ENCODE measurements around the gene PRCC. TPM values are rescaled to one million over a fixed set of nuclear protein-coding genes. Genes with fewer than 3 reads are reported as not detected.

PRCC gene
- polyA plus RNA-seq, 4 donors: 45.2 to 56.7 (median 52.8) TPM

GRCh38 chr1:156840186-156840897, 73.0 kb downstream of the PRCC start:
- DNase-seq: no peak
- H3K4me1 ChIP-seq (ENCODE audit: control insufficient read depth in 3 of 3, insufficient read depth in 2 of 3, low read depth in 1 of 3, low read length in 2 of 3): peaks cover 0 to 7% (median 0%) of the 10 kb centered on the region in 3 donors
- no peaks in the 10 kb centered on the region for H3K36me3 ChIP-seq (ENCODE audit: control insufficient read depth in 3 of 3, insufficient read depth in 2 of 3, low read depth in 1 of 3, low read length in 3 of 3)
- H3K27me3 ChIP-seq (ENCODE audit: control insufficient read depth in 3 of 3, insufficient read depth in 3 of 3, low read length in 3 of 3): peaks cover 0 to 76% (median 34%) of the 10 kb centered on the region in 3 donors
- FAIRE-seq: no peak
- 31 to 57% (median 44%) methylated on average over 8 of the region's 8 CpGs for WGBS, 3 donors
- no peak overlapping the region for H3K4me3 ChIP-seq (ENCODE audit: low read depth in 1 of 3, low read length in 3 of 3)
- no peak overlapping the region for H3K27ac ChIP-seq (ENCODE audit: low read depth in 1 of 3, low read length in 2 of 3)
- no peaks in the 10 kb centered on the region for H3K9me3 ChIP-seq (ENCODE audit: control insufficient read depth in 2 of 2, insufficient read depth in 1 of 2, low read depth in 1 of 2, low read length in 1 of 2)

GRCh38 chr1:156840898-156841279, 73.6 kb downstream of the PRCC start:
- DNase-seq (no peak), FAIRE-seq (no peak)
- H3K4me1 ChIP-seq (ENCODE audit: control insufficient read depth in 3 of 3, insufficient read depth in 2 of 3, low read depth in 1 of 3, low read length in 2 of 3): peaks cover 0 to 8% (median 0%) of the 10 kb centered on the region in 3 donors
- peaks cover 0 to 78% (median 38%) of the 10 kb centered on the region in 3 donors for H3K27me3 ChIP-seq (ENCODE audit: control insufficient read depth in 3 of 3, insufficient read depth in 3 of 3, low read length in 3 of 3)
- no peaks in the 10 kb centered on the region for H3K36me3 ChIP-seq (ENCODE audit: control insufficient read depth in 3 of 3, insufficient read depth in 2 of 3, low read depth in 1 of 3, low read length in 3 of 3)
- no peaks in the 10 kb centered on the region for H3K9me3 ChIP-seq (ENCODE audit: control insufficient read depth in 2 of 2, insufficient read depth in 1 of 2, low read depth in 1 of 2, low read length in 1 of 2)
- H3K27ac ChIP-seq (ENCODE audit: low read depth in 1 of 3, low read length in 2 of 3): no peak overlapping the region
- WGBS, 3 donors: 52 to 64% (median 64%) methylated on average over 13 to 14 of the region's 14 CpGs
- no peak overlapping the region for H3K4me3 ChIP-seq (ENCODE audit: low read depth in 1 of 3, low read length in 3 of 3)

DNA sequence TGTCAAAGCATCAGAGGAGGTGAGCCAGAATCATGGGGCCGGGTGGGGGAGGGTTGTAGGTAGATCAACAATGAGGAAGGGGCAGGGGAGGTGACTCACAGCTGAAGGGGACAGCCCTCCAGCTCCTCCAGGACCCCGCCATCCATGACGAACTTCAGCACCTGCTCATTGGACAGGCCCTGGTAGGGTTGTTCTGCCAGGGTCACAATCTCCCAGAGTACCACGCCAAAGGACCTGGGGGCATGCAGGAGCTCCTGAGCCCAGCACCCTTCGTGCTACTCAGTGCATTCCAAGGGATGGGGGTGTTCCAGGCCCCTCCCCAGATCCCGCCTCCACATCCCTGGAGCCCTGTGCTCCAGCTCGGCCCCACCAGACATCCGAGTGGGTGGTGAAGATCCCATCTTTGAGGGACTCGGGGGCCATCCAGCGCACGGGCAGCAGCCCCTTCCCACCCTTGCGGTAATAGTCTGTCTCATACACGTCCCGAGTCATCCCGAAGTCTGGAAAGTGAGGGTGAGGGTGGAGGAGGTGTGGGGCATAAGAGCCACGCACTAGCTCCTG, 74.0 kb downstream of the PRCC start:
- no peak for DNase-seq
- no peaks in the 10 kb centered on the region for H3K9me3 ChIP-seq (ENCODE audit: control insufficient read depth in 2 of 2, insufficient read depth in 1 of 2, low read depth in 1 of 2, low read length in 1 of 2)
- peaks cover 1 to 79% (median 41%) of the 10 kb centered on the region in 3 donors for H3K27me3 ChIP-seq (ENCODE audit: control insufficient read depth in 3 of 3, insufficient read depth in 3 of 3, low read length in 3 of 3)
- H3K4me3 ChIP-seq (ENCODE audit: low read depth in 1 of 3, low read length in 3 of 3): no peak overlapping the region
- FAIRE-seq: no peak
- H3K4me1 ChIP-seq (ENCODE audit: control insufficient read depth in 3 of 3, insufficient read depth in 2 of 3, low read depth in 1 of 3, low read length in 2 of 3): peaks cover 0 to 8% (median 0%) of the 10 kb centered on the region in 3 donors
- no peaks in the 10 kb centered on the region for H3K36me3 ChIP-seq (ENCODE audit: control insufficient read depth in 3 of 3, insufficient read depth in 2 of 3, low read depth in 1 of 3, low read length in 3 of 3)
- no peak overlapping the region for H3K27ac ChIP-seq (ENCODE audit: low read depth in 1 of 3, low read length in 2 of 3)
- WGBS, 3 donors: 62 to 80% (median 78%) methylated on average over 16 of the region's 16 CpGs

GRCh38 chr1:156842618-156843300, 75.4 kb downstream of the PRCC start:
- Histone ChIP-seq H3K9me3 (ENCODE audit: control insufficient read depth in 2 of 2, insufficient read depth in 1 of 2, low read depth in 1 of 2, low read length in 1 of 2) (no peaks in the 10 kb centered on the region), H3K36me3 (ENCODE audit: control insufficient read depth in 3 of 3, insufficient read depth in 2 of 3, low read depth in 1 of 3, low read length in 3 of 3) (no peaks in the 10 kb centered on the region), H3K27me3 (ENCODE audit: control insufficient read depth in 3 of 3, insufficient read depth in 3 of 3, low read length in 3 of 3) (peaks cover 5 to 88% (median 41%) of the 10 kb centered on the region in 3 donors), H3K4me3 (ENCODE audit: low read depth in 1 of 3, low read length in 3 of 3) (no peak overlapping the region), H3K4me1 (ENCODE audit: control insufficient read depth in 3 of 3, insufficient read depth in 2 of 3, low read depth in 1 of 3, low read length in 2 of 3) (peaks cover 0 to 8% (median 0%) of the 10 kb centered on the region in 3 donors), H3K27ac (ENCODE audit: low read depth in 1 of 3, low read length in 2 of 3) (no peak overlapping the region)
- no peak for FAIRE-seq
- DNase-seq: no peak
- WGBS, 3 donors: 65 to 77% (median 77%) methylated on average over 9 of the region's 9 CpGs

GRCh38 chr1:156844102-156844501, 76.8 kb downstream of the PRCC start:
- FAIRE-seq: no peak
- 35 to 47% (median 37%) methylated on average over 6 of the region's 6 CpGs for WGBS, 3 donors
- H3K27me3 ChIP-seq (ENCODE audit: control insufficient read depth in 3 of 3, insufficient read depth in 3 of 3, low read length in 3 of 3): peaks cover 5 to 97% (median 43%) of the 10 kb centered on the region in 3 donors

DNA sequence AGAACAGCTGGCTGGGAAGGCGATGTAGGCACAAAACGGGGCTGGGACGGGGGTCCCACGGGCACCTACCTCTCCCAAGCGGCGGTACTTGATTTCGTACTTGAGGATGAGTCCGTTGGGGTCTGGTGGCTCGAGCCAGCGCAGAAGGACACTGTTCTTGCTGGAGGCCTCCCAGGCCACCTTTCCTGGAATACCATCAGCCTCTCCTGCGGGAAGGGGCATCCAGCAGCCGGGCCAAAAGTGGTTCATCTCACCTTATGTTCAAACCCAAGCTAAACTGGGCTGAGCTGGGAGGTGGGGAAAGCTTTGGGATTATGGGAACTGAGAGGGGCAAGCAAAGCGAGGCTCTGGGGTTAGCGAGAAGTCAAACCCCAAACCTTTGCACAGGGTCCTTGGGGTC, 77.3 kb downstream of the PRCC start:
- Histone ChIP-seq H3K36me3 (ENCODE audit: control insufficient read depth in 3 of 3, insufficient read depth in 2 of 3, low read depth in 1 of 3, low read length in 3 of 3) (no peaks in the 10 kb centered on the region), H3K27ac (ENCODE audit: low read depth in 1 of 3, low read length in 2 of 3) (no peak overlapping the region), H3K9me3 (ENCODE audit: control insufficient read depth in 2 of 2, insufficient read depth in 1 of 2, low read depth in 1 of 2, low read length in 1 of 2) (no peaks in the 10 kb centered on the region), H3K4me3 (ENCODE audit: low read depth in 1 of 3, low read length in 3 of 3) (no peak overlapping the region), H3K27me3 (ENCODE audit: control insufficient read depth in 3 of 3, insufficient read depth in 3 of 3, low read length in 3 of 3) (peaks cover 5 to 95% (median 43%) of the 10 kb centered on the region in 3 donors), H3K4me1 (ENCODE audit: control insufficient read depth in 3 of 3, insufficient read depth in 2 of 3, low read depth in 1 of 3, low read length in 2 of 3) (peaks cover 0 to 11% (median 0%) of the 10 kb centered on the region in 3 donors)
- 25 to 29% (median 28%) methylated on average over 14 of the region's 14 CpGs for WGBS, 3 donors
- no peak for DNase-seq
- no peak for FAIRE-seq

More at GRCh38 chr1:156844102-156844501, 76.8 kb downstream of the PRCC start:
- no peaks in the 10 kb centered on the region for H3K9me3 ChIP-seq (ENCODE audit: control insufficient read depth in 2 of 2, insufficient read depth in 1 of 2, low read depth in 1 of 2, low read length in 1 of 2)
- no peak overlapping the region for H3K27ac ChIP-seq (ENCODE audit: low read depth in 1 of 3, low read length in 2 of 3)
- no peak for DNase-seq
- H3K4me1 ChIP-seq (ENCODE audit: control insufficient read depth in 3 of 3, insufficient read depth in 2 of 3, low read depth in 1 of 3, low read length in 2 of 3): peaks cover 0 to 11% (median 0%) of the 10 kb centered on the region in 3 donors
- no peaks in the 10 kb centered on the region for H3K36me3 ChIP-seq (ENCODE audit: control insufficient read depth in 3 of 3, insufficient read depth in 2 of 3, low read depth in 1 of 3, low read length in 3 of 3)
- no peak overlapping the region for H3K4me3 ChIP-seq (ENCODE audit: low read depth in 1 of 3, low read length in 3 of 3)

- Histone ChIP-seq H3K4me1 (ENCODE audit: control insufficient read depth in 3 of 3, insufficient read depth in 2 of 3, low read depth in 1 of 3, low read length in 2 of 3) (peaks cover 0 to 11% (median 0%) of the 10 kb centered on the region in 3 donors), H3K36me3 (ENCODE audit: control insufficient read depth in 3 of 3, insufficient read depth in 2 of 3, low read depth in 1 of 3, low read length in 3 of 3) (no peaks in the 10 kb centered on the region), H3K4me3 (ENCODE audit: low read depth in 1 of 3, low read length in 3 of 3) (no peak overlapping the region), H3K27me3 (ENCODE audit: control insufficient read depth in 3 of 3, insufficient read depth in 3 of 3, low read length in 3 of 3) (peaks cover 5 to 95% (median 43%) of the 10 kb centered on the region in 3 donors), H3K27ac (ENCODE audit: low read depth in 1 of 3, low read length in 2 of 3) (no peak overlapping the region), H3K9me3 (ENCODE audit: control insufficient read depth in 2 of 2, insufficient read depth in 1 of 2, low read depth in 1 of 2, low read length in 1 of 2) (no peaks in the 10 kb centered on the region)
- WGBS, 3 donors: 7 to 15% (median 13%) methylated on average over 62 to 69 of the region's 69 CpGs
- FAIRE-seq (no peak), DNase-seq (no peak)
Observed at GRCh38 chr1:156845055-156845952, 78.0 kb downstream of the PRCC start.

All from small intestine (tissue), 7 donors.